NCI-H524 treated with DMSO at 0.1 percent for 48 hours (cell line): ENCODE data around the gene SLC27A5.
"Not testable (repeated sequence)": the region's sequence is repeated elsewhere in the genome, so short reads cannot be mapped to it uniquely, and the experiment has no call there.

ENCODE experiments used
- DNase-seq: peaks from one replicate; lab custom pipeline; 2025; lab: John Stamatoyannopoulos, UW

The SLC27A5 gene

GRCh38 chr19:58550362-58551122 is 38.8 kb upstream of the SLC27A5 start:
- DNase-seq: no peak

- DNase-seq: no peak
These were observed 38.0 kb upstream of the SLC27A5 start for GRCh38 chr19:58549664-58550361.

- no peak for DNase-seq
These were observed 37.3 kb upstream of the SLC27A5 start for GRCh38 chr19:58548859-58549663.

GRCh38 chr19:58547323-58548312 is 35.8 kb upstream of the SLC27A5 start:
- DNase-seq: no peak

- DNase-seq: no peak
These were observed 34.3 kb upstream of the SLC27A5 start for GRCh38 chr19:58546019-58546530.

- DNase-seq: no peak
These were observed 33.7 kb upstream of the SLC27A5 start for GRCh38 chr19:58545286-58546018.

GRCh38 chr19:58544591-58545285 is 32.9 kb upstream of the SLC27A5 start:
- DNase-seq: no peak

GRCh38 chr19:58543826-58544590 is 32.2 kb upstream of the SLC27A5 start, which contains the start of gene TRIM28:
Gene TRIM28, plus strand, starts transcription at chr19:58544064. Its CDS starts 694 bp downstream, at chr19:58544758.
- no peak for DNase-seq

- DNase-seq: not testable (repeated sequence)
These were observed 31.0 kb upstream of the SLC27A5 start for GRCh38 chr19:58542641-58543372.

GRCh38 chr19:58539169-58539559 is 27.4 kb upstream of the SLC27A5 start:
- DNase-seq: not testable (repeated sequence)

- no peak for DNase-seq
These were observed 26.7 kb upstream of the SLC27A5 start for GRCh38 chr19:58538257-58539168.

GRCh38 chr19:58536852-58537798 is 25.3 kb upstream of the SLC27A5 start:
- DNase-seq: no peak

- no peak for DNase-seq
These were observed 24.1 kb upstream of the SLC27A5 start for GRCh38 chr19:58535857-58536256.

GRCh38 chr19:58531034-58531840 is 19.4 kb upstream of the SLC27A5 start:
- peak; percentile 69 for DNase-seq

- no peak for DNase-seq
These were observed 17.6 kb upstream of the SLC27A5 start for GRCh38 chr19:58529405-58529804.
